Activated T-cell treated with anti-CD3 and anti-CD28 coated beads for 1 hour (primary cell): Measurements from ENCODE around the gene KIF11.

ENCODE experiments used
- DNase-seq: peaks from one replicate; pipeline ENCODE4 v3.0.0-alpha.2; 2020; ENCODE audit warnings: low read depth

KIF11 gene

GRCh38 chr10:92688573-92688926 is 95.6 kb downstream of the KIF11 start:
- DNase-seq = no peak

GRCh38 chr10:92688927-92689662 is 96.2 kb downstream of the KIF11 start:
- DNase-seq = no peak

GRCh38 chr10:92689663-92690210 is 96.8 kb downstream of the KIF11 start, which contains the start of gene HHEX:
TSS of gene HHEX (plus strand) at chr10:92689955. CDS start at chr10:92689987, 32 bp downstream.
- DNase-seq = no peak

- DNase-seq = peak; percentile 37
Measured at GRCh38 chr10:92690211-92690914, 97.4 kb downstream of the KIF11 start.

GRCh38 chr10:92690915-92691590 is 98.1 kb downstream of the KIF11 start:
- DNase-seq = no peak

- no peak for DNase-seq
Measured at GRCh38 chr10:92691591-92692079, 98.7 kb downstream of the KIF11 start.

GRCh38 chr10:92692080-92692671 is 99.2 kb downstream of the KIF11 start:
- DNase-seq = no peak

GRCh38 chr10:92692697-92693533 is 100.0 kb downstream of the KIF11 start:
- DNase-seq = no peak

- DNase-seq = no peak
Measured at GRCh38 chr10:92693534-92693893, 100.6 kb downstream of the KIF11 start.

GRCh38 chr10:92695679-92696605 is 103.0 kb downstream of the KIF11 start:
- no peak for DNase-seq

GRCh38 chr10:92696606-92697383 is 103.9 kb downstream of the KIF11 start:
- DNase-seq = no peak

- no peak for DNase-seq
Measured at GRCh38 chr10:92697663-92698511, 105.0 kb downstream of the KIF11 start.

- no peak for DNase-seq
Measured at GRCh38 chr10:92699193-92699517, 106.2 kb downstream of the KIF11 start.

- no peak for DNase-seq
Measured at GRCh38 chr10:92699518-92700381, 106.8 kb downstream of the KIF11 start.

- DNase-seq = no peak
Measured at GRCh38 chr10:92702301-92702916, 109.5 kb downstream of the KIF11 start.
